Myocyte (in vitro differentiated cells): Measurements from ENCODE around the gene PTPN13. TPM values are rescaled to one million over a fixed set of nuclear protein-coding genes. Genes with fewer than 3 reads are reported as not detected.

Experiments
- DNase-seq: peaks from one replicate; pipeline ENCODE4 v3.0.0-alpha.2; 2012; ENCODE audit warnings: low read depth
- total RNA-seq: library from RNA; depleted of rRNA; stranded (reverse); fragments of >200 nt; gene quantifications from 2 replicates; pipeline ENCODE4 v1.2.3, GENCODE V29; 2014

PTPN13 gene
- total RNA-seq, 1 donor from 2014 or later, result 0.05 TPM

DNA sequence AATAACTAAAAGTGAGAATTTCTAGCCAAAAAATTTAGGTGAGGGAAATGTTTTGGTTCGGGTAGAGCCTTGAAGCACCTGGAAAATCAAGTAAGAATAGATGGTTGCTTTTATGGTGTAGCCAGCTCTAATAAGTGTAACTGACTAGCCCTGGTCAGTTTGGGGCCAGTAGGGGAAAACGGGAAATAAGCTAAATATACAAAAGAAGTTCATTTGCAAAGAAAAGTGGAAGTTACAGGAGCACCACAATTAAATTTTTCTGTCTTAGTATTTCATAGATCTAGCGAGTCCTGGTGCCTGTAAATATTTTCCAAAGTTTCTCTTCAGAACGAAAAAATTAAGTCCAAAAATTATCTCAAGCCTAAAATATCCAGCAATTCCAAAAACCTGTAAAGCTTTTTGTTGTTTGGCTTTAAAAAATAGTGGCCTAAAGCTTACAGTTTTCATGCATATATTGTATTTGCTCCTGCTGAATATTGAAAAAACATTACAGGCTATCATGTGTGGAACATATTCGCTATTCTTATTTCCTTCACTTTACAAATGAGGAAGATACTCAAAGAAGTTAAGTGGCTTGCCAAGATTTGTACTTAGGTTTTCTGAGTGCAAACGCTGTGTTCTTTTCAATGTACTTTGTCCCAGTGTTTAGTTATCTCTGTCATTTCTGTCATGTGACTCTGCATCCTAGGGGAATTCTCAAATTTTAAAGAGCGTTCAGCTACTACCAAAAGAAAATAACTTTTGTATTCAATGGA, 7.3 kb upstream of the PTPN13 start:
- DNase-seq, result no peak

DNA sequence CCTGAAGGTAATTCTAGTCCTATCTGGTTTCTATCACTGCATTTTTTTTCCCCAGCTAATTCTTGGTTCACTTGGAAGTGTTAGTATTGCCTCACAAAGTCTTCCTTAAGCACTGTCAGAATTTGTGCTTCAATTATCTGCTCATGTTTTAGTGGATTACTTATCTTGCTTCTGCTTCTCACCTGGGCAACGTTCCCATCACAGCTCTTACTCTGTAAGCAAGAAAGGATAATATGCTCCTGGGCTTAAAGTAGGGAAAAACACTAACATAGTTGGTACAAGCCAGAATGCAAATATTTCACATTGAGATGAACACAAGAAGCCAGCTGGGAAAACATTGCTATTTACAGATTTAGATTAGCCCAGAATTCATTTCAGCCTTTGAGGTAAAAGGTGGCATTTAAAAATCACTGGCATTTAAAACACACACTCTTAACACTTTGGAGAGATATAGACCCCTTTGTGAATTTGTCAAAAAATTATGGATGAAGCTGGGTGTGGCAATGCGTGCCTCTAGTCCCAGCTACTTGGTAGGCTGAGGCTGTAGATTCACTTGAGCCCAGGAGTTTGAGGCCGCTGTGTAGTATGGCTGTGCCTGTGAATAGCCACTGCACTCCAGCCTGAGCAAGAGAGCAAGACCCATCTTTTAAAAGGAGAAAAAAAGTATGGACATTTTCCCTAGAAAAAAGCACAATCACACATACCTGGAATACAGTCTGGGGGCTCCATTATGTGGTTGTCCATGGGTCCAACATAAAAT, 6.6 kb upstream of the PTPN13 start:
- no peak for DNase-seq

DNA sequence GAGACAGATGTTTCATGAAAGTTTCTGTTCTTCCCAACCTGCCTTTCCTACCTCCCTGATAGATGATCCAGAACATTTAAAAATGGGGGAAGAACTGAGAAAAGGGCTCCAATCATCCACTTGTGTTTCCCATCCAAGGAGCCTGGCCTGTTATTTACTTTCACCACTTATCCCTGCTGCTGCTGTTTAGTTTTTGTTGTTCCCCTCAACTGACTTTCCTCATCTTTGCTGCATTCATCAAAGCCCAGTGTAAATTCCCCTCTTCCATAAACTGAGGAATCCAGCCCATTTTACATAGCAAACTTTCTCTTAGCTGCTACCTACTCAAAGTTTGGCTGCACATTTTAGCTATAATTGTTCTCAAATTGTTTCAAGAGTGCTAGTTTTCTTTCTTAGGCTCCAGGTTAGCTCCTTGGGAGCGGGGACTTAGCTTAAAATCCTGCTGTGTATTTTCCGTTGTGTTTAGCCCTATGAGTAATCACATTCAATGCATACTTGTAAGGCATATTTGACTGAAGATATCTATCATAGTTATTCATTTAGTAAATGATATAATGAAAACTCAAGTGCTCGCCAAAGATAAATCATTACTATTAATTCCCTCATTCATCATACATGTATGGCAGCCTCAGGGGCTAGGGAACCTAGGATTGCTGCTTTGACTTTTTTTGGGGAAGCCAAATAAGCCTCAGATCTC, 1.4 kb upstream of the PTPN13 start:
- no peak for DNase-seq

DNA sequence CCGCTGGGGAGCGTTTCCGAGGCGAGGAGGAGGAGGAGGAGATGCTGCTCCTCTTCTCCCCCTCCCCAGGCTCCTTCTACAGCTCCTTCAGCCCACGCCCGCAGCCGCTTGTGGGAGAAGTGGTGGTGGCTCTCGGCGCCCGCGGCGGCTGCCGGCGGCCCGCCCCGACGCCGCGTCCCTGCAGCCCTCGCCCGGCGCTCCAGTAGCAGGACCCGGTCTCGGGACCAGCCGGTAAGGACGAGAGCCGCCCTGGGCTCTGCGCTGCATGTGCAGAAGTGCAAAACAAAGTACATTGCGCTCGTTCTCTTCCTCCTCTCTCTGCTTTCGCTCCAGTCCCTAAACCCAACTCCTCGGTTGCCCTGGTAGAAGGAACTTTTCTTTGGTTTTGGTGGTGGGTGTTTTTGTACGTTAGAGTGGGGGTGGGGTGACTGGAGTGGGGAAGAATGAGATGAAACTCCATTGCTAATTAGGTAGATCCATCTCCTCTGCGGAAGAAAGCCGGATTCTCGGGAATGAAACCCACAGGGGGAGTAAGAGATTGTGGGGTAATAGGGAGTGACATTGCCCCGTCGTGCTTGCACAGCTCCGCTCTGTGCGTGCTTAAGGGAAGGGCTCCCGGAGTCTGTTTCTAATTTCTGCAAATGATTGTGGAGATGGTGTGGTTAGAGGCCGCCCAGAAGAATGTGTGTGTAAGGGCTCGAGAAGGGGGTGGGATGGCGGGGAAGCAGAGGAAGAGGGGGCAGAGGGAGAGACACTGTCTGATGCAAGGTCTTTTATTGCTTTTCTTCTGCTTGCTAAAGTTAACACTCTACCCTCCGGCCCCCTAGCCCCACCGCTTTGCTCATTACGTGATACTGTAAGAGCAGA, 677 bp downstream of the PTPN13 start:
- peak; percentile 45 for DNase-seq

DNA sequence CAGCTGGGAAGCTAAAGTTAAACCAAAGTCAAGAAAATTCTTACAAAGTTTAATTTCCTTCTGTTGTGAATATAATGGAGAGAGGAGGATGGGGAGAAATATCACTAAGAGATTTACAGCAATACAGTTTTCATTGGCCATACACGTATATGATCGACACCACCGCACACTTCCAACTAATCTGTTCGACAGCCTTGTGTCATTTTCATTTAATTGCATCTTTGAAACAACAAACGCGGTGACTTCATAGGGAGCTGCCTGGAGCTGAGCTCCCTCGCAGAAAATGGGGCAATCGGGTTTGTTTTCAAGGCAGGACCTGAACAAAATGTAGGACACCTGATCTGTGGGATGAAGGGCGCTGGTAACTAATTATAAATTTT, 1.3 kb downstream of the PTPN13 start:
- no peak for DNase-seq

DNA sequence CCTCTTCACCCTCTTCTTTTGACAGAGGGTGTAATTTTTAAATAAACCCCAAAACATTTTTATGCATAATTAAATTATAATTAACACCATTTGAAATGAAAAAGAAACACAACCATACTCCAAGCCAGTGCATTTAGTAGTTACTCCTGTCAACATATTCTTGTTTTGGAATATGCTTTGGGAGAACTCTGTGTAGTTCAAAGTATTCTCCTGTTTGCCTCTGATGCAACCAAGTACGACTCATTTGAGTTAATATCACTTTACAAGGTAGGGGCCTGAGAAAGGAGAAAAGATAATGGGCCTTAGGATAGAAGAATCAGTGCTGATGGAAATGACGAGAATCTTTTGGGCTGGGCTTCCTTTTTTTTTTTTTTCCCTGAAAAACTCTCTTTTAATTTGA, 2.7 kb downstream of the PTPN13 start:
- no peak for DNase-seq

DNA sequence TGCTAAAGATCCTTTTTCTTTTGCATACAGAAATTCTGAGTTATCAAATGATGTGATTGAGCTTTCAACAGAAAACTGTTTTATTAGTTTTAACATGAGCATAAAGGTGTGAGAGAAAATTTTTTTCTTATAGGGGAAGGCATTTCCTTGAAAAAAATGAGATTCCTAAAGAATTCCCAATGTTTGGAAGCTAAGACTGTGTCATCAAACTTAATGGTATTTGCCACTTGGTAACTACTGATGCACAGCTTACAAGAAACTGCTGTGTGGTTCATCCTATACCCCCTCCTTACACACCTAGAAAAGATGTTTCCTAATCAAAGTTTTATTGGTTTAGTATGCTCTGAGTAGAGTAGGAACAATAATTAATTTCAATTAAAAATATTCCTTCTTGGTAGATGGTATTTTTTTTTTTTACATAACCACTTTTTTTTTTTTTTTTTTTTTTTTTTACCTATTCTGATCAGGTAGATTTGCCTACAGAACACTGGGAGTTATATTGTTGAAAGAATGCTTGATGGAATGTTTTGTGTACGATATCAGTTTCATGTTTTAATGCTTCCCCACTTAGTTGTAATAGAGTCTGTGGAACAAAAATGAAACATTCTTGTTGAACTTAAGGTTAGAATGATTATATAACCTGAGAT, 6.0 kb downstream of the PTPN13 start:
- DNase-seq, result no peak

DNA sequence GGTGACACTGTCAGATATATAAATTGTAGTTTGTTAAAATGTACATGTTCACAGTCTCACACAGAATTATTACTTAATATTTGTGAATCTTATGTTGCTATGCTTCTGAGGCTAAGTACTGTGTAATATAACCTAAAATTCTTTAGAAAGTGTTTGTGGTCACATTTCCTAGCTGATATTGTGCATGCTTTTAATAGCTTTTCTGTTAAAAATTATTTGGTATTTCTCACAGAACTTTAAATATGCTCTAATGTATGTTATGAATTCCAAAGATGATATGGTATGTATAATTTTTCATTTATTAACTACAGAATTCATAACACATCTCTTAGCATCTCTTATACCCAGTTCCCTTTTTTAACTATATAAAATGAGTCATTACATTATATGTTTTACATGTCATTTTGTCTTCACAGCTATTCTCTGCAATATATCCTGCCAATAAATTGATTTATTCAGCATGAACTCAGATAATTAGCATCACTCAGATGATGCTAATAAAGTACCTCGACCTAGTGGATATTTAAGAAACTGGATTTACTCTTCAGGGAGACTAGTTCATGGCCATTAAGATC, 9.3 kb downstream of the PTPN13 start:
- DNase-seq, result no peak

DNA sequence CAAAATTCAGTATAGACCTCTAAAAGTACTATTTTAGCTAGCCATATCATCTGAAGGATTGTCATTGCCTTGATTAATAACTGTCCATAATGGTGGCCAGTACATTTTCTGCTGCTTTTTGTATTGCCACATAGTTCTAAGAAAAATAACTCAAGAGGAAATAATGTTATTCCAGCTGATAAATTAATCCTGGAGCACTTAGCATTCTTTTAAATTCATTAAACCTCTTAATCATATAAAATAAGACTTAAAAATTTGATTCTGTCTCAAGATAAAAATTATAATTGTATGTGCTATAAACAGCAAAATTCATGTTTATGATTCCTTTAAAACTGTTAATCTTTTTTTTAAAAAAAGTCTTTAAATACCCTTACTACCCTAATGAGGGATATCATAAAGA, 12.7 kb downstream of the PTPN13 start:
- DNase-seq, result no peak

DNA sequence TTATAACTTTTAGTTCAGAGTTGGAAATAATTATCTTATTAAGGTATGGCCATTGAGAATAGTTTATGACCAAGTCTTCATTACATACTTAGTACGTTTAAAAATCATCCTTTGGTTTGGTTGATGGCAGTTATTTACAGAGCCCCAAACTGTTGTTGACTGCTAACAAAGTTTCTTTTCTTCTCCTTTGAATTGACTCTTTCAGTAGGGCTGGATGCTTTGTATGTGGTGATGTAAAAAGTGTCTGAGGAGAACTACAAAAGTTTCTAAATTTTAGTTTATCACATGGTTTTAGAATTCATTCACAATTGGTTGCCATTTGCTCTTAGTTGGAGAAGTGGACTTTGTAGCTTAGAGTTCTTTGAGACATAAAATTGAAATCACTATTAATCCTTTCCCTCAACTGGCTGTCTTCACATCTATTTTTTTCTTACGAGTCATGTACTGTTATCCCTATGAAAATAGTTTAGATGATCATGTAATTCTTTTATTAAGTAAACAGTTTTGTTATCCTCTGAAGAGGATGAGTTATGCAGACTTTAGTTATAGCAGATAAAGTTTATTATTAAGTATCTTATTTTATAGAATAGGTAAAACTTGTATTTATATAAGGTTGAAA, 14.8 kb downstream of the PTPN13 start:
- DNase-seq, result no peak

DNA sequence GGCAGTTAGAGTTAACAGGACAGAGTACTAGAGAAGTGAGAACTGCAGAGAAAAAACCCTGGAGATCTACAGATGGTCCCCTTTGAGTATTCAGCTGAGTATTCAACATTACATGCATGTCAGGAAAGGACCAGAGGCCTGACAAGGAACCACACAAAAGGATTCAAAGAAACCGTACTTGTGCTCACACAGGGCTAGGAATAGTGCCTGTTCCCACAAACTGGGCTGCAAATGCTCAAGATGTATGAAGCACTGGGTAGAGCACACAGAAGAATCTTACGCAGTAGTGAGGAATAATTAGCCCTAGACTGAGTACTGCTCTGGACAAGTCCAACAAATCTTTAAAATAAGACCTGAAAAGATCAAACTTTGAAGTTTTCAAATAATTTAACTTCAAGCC, 17.6 kb downstream of the PTPN13 start:
- no peak for DNase-seq

DNA sequence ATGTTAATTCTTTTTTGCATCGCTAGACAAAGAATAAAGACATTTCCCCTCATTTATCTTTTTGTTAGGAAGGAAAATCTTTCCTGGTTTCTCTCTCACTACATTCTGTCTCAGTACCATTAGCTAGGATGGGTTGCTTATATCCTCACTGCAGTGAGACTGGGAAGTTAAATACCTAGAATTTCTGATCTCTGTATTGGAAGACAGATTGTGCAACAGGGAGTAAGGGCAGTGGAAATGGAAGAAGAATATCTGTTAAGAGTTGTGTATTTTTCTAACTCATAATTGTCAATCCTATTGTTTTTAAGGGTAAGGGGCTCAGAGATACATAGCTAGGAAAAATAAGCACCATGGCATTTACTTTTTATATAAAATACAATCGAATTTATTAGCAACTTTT, 19.6 kb downstream of the PTPN13 start:
- no peak for DNase-seq

DNA sequence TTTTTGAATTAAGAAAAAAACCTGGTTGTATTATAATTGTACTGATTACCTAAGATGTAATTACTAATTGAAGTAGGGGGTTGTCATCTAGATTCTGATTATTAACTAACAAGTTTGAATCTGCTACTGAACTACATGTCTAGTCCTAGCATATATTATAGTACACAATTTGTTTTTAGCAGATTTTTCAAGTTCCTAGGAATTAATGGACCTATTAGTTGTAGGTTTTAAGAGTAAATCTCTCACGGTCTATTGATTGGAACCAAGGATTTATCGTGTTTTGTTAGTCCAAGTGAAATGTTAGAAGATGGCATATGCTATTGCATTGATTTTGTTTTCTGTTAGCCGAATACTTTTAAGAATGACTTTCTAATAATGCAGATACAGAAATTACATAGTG, 20.8 kb downstream of the PTPN13 start:
- DNase-seq, result no peak

DNA sequence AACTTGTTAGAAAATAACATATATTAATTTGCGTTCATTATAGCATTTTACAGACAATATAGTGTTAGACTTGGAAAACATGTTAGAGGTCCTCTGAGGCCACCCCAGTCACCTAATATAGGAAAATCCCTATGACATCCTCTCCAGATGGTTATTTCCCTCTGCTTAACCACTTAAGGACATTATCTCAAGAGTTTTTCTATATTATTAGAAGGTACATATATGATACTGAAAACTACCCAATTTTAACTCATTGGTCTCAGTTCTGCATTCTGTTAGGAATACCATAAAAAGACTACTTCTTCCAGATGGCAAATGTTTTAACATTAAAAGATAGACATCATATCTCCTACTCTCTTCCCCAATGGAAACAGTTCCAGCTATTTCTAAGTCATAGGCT, 21.4 kb downstream of the PTPN13 start:
- DNase-seq, result no peak

DNA sequence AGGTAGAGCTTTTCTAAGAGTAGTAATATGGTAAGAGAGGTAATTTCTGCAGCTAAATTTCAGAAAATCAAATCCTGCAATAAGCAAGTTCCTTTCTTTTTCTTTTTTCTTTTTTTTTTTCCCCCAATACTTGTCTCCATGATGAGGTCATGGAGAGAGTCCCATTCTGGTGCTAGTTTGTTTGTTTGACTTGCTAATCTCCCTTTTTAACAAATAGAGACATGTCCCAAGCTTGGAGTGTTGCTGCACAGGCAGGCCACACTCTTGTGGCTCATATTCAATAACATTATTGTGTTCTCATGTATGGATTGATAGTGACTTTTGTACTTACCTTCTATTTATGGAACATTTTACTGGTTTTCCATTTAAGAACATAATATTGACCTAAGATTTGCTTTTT, 25.5 kb downstream of the PTPN13 start:
- no peak for DNase-seq

DNA sequence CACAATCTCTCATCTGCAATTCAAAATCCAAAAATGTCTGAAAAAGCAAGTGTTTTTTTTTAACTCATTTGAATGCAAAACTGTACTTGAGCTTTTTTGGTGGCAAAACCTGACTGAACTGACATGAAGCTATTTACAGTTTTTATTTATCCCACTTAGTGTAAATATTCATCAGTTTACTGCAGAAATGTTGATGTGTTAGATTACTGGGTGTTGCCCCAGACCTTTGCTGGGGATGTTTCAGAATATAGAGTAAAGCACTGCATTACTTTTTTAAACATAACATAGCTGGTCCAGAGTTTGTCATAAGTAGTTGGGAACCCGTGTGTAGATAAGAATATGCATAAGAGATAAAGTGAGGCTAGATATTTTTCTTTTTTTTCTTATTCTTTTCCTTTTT, 27.3 kb downstream of the PTPN13 start:
- no peak for DNase-seq

DNA sequence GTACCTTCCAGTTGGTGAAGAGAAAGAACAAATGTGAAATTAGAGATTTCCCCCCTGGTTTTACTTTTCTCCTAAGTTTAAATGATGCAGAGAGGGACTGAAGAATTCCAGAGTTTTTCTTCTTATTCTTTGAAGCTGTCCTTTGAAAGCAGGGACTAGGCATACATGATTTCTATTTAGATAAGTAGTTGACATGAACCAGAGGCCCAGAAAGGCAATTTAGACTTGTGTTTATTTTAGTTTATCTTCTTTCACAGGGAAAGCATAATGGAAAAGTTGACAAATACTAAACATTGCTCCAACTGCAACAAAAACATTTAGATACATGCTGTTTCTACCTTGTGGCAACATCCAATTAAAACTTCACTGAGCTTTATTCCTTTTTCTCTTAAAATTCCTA, 32.0 kb downstream of the PTPN13 start:
- no peak for DNase-seq

DNA sequence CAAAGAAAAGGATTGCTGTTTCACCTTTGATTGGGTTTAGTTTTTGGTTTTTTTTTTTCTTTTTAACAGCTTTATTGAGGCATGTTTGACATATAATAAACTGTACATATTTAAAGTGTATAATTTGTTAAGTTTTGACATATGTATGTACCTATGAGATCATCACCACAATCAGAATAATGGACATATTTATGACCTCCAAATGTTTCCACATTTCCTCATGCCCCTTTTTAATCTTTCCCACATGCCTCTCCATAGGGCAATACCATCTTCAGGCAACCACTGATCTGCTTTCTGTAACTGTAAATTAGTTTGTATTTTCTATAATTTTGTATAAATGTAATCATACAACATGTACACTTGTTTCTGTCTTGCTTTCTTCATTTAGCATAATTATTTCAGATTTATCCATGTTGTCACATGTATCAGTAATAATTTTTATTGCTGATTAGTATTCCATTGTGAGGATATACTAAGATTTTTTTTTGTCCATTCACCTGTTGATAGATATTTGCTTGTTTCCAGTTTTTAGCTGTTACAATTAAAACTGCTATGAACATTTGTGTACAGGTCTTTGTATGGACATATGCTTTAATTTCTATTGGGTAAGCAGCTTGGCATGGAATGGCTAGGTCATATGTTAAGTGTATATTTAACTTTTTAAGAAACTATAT, 33.5 kb downstream of the PTPN13 start:
- no peak for DNase-seq

DNA sequence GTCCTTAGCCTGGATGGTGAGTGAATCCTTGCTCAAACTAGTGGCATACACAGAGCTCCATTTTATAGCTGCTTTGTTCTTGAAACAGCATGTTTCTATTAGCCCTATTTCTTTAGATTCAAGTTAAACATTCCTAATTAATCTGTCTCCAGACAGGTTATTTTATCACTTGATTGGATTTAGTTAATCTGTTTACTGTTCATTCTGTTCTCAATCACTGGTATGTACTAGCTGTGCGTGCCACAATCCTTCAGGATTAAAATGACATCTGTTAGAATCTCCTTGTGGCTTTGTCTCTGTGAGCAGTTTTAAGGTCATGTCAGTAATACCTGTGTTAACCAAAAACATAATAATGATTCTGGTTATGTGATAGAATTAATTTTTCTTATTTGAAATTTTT, 36.5 kb downstream of the PTPN13 start:
- peak; percentile 3 for DNase-seq

DNA sequence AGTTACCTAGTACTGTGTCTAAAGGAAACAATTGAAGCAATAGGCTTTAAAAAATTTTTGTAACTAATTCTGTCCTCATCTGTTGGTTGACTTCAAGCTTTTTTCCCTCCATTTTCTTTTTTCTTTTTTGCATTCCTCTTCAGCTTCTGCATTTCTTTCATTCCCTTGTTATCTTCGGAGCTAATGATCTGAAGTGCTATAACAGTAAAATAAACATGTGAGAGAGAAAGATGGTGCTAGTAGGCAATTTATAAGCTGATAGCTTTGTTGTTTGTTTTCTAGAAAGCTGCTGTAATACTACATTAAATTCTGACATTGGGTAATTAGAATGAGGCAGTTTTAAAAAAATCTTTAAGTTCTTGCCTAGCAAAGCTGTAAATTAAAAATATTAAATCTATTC, 37.1 kb downstream of the PTPN13 start:
- DNase-seq, result no peak
